Midbrain (tissue), 1 donor: ENCODE measurements around the gene NOVA2.

Experiments
- DNase-seq: peaks from one replicate; lab custom pipeline; 2025; lab: John Stamatoyannopoulos, UW

The NOVA2 gene

DNA sequence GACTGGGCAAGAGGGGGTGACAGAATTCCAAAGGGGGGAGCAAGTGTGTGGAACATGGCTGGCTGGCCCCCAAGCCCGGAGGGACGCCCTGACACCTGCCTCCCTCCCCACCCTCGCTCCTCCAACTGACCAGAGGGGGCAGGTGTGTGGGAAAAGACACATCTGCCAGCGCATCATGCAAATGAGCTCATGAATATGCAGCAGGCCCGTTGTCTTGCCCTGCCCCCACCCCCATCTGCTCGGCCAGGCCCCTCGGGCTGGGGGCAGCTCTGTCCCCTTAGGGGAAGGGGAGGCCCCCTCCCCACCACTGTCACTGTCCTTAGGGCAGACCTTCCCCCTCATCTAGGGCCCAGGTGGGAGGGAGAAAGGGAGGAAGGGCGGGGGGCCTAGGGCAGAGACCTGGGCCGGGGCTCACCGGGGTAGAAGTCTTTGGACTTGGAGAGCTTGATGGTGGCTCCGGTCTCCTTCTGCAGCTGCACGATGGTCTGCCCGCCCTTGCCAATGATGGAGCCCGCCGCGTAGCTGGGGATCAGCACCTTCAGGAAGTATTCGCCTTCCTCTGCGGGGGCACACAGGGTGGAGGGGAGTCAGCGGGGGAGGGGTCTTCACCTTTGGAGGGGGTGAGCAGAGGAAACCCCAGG, 12.9 kb downstream of the NOVA2 start:
- no peak for DNase-seq

- DNase-seq = no peak
These were observed 14.1 kb downstream of the NOVA2 start for GRCh38 chr19:45959517-45960025.

DNA sequence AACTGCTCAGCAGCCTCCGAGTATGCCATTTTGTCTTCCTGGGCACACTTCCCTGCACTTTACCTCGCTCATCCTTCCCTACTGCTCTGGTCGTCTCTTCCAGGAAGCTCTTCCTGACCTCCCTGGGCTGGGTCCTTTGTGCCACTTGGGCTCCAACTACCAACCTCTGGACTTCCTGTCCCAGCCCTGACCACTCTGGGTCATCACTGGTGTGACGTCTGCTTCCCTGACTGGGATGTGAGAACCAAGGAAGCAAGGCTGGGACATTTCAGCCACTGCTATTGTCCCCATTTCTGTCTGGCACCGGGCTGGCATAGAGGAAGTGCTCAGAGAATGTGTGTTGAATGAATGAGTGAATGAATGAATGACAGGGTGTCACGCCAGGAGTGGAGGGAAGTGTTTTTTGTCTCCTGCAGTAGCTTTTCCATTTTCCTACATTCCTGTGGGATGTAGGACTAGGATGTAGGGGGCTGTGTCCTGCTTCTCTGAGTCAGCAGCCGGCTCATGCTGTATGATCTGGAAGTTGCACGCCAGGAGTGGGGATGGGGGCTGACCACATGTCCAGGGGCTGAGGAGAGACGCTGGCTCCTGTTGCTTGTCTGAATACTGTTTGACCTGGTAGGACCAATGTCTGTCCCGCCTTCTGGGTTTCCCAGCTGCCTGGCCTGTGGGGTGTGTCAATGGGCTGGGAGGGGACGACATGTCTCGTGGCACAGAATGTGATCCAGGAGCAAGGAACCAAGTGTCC, 14.7 kb downstream of the NOVA2 start:
- DNase-seq = no peak

DNA sequence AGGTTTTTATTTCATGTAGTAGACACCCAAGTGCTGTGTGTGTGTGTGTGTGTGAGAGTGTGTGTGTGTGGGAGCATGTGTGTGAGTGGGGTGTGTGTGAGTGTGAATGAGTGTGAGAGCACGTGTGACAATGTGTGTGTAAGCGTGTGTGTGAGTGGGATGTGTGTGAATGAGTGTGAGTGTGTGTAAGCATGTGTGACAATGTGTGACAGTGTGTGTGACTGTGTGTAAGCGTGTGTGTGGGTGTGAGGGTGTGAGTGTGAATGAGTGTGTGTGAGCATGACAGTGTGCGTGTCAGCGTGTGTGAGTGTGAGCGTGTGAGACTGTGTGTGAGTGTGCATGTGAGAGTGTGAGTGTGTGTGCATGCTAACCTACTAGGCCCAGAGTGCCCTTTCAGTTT, 15.3 kb downstream of the NOVA2 start:
- DNase-seq = no peak

DNA sequence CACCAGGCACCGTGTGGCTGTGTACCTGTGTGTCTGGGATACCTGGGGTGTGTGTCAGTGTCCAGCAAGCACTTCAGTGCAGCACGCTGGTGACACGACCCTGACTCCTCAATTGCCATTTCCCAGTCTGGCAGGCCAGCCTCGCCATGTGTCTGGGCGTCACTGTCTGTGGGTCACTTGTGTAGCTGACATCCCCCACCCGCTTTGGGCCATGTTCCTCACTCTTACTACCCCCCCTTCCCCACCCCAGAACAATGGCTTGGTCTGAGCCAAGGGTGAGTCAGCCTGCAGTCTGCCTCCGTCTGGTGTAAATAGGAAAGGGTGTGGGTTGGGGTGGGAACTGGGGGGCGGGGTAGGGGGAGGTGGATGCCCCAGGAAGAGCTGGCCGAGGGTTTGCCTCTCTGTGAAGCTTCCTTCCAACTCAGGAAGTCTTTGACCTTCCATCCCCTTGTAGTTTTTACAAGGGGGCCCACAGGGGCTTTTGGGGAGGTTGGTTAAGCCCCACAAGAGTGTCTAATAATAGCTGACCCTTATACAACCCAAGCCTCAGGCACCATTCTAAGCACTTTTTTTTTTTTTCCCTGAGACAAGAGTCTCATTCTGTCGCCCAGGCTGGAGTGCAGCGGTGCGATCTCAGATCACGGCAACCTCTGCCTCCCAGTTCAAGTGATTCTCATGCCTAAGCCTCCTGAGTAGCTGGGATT, 17.6 kb downstream of the NOVA2 start:
- peak; percentile 77 for DNase-seq

- no peak for DNase-seq
These were observed 19.5 kb downstream of the NOVA2 start for GRCh38 chr19:45954156-45954555.

GRCh38 chr19:45953676-45954075, 20.0 kb downstream of the NOVA2 start:
- no peak for DNase-seq

GRCh38 chr19:45952686-45953505, 20.8 kb downstream of the NOVA2 start:
- no peak for DNase-seq

- no peak for DNase-seq
These were observed 21.4 kb downstream of the NOVA2 start for GRCh38 chr19:45952341-45952685.

DNA sequence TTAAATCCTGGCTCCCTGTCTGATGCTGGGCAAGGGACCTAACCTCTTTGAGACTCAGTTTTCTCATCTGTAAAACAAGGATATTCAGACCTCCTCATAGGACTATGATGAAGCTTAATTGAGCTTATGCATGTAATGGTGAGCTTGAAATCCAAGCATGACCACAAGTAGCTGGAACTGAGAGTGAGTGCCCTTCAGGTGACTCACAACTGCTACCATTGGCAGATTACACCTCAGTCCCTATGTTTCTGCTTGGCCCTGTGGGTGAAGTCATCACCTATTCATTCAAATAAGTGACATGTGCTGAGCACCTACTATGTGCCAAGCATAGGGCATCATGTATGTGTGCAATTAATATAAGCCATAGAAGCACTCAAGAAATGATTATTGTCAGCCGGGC, 25.7 kb downstream of the NOVA2 start:
- DNase-seq = no peak

GRCh38 chr19:45940515-45940805, 33.2 kb downstream of the NOVA2 start:
- no peak for DNase-seq

- DNase-seq = no peak
These were observed 33.7 kb downstream of the NOVA2 start for GRCh38 chr19:45939792-45940514.

DNA sequence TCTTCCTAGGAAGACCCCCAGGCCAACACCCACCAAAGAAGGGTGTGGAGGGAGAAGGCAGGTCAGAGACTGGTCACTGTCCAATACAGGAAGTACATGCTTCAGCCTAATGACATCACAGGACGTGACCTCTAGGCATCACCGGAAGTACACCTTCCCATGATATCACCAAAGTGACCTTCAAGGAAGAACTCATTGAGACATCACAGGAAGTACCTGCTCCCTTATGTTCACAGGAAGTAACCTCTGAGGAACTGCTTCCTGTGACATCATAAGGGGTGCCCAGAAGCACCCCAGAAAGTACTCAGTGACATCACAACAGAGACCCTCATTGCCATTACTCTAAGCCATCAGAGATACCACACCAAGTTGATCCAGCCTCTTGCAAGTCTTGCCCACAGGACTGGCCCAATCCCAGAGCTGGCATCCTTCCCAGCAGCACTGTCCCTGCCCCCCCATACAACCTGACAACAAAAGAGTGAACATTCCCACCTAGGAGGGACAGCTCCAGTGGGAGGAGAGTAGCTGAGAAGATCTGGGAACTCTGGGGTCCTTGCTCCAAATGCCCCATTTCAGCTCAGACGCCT, 34.8 kb downstream of the NOVA2 start:
- DNase-seq = no peak

- DNase-seq = no peak
These were observed 38.4 kb downstream of the NOVA2 start for GRCh38 chr19:45935267-45935666.

- no peak for DNase-seq
These were observed 39.0 kb downstream of the NOVA2 start for GRCh38 chr19:45934551-45935230.

GRCh38 chr19:45933759-45934158, 39.9 kb downstream of the NOVA2 start:
- no peak for DNase-seq

GRCh38 chr19:45931055-45931454, 42.6 kb downstream of the NOVA2 start:
- DNase-seq = no peak

- DNase-seq = no peak
These were observed 44.4 kb downstream of the NOVA2 start for GRCh38 chr19:45929247-45929646.

GRCh38 chr19:45927565-45928261, 46.0 kb downstream of the NOVA2 start:
- DNase-seq = peak; percentile 86

- DNase-seq = no peak
These were observed 48.7 kb downstream of the NOVA2 start for GRCh38 chr19:45924891-45925447.
